H1 (cell line): Measurements from ENCODE around the gene RAP1A. TPM values are rescaled to one million over a fixed set of nuclear protein-coding genes. Genes with fewer than 3 reads are reported as not detected.

ENCODE experiments used
- JUND ChIP-seq: IDR thresholded peaks from 2 replicates; pipeline ENCODE4 v1.6.1; 2011; ENCODE audit warnings: mild to moderate bottlenecking, improper control_type of control experiment, low read length
- KDM4A ChIP-seq: IDR thresholded peaks from one replicate; pipeline ENCODE4 v1.7.1; 2012; ENCODE audit warnings: low read depth, mild to moderate bottlenecking, moderate library complexity, low read length, inconsistent platforms; ENCODE audit not compliant: severe bottlenecking
- POLR2A ChIP-seq, 2 experiments: IDR thresholded peaks; 1 replicate in 1 of 2; 2 replicates in 1 of 2; pipeline ENCODE4 v1.6.1; 2011; ENCODE audit warnings: low read depth in 2 of 2, low read length in 2 of 2, mild to moderate bottlenecking in 2 of 2; ENCODE audit errors: control extremely low read depth in 1 of 2
- RFX5 ChIP-seq: IDR thresholded peaks from 2 replicates; pipeline ENCODE4 v1.6.1; 2011; ENCODE audit warnings: low read depth, low read length, improper control_type of control experiment, borderline replicate concordance
- SAP30 ChIP-seq: fragments of 300-600 bp; sonication (generic); IDR thresholded peaks from 2 replicates; pipeline ENCODE4 v1.7.1; 2012; ENCODE audit warnings: low read length, moderate library complexity, mild to moderate bottlenecking, inconsistent platforms; ENCODE audit not compliant: insufficient read depth, insufficient replicate concordance
- SP4 ChIP-seq: IDR thresholded peaks from 2 replicates; pipeline ENCODE4 v1.6.1; 2012; ENCODE audit warnings: low read length, inconsistent platforms
- SUZ12 ChIP-seq: fragments of 200-600 bp; sonication (generic); IDR thresholded peaks from 2 replicates; pipeline ENCODE4 v1.6.1; 2012; ENCODE audit warnings: mild to moderate bottlenecking, inconsistent platforms, low read length, moderate library complexity, mixed read lengths
- TEAD4 ChIP-seq: IDR thresholded peaks from 2 replicates; pipeline ENCODE4 v1.6.1; 2012; ENCODE audit warnings: low read depth, low read length, inconsistent platforms, mixed read lengths
- polyA plus RNA-seq, 7 experiments: library from polyadenylated mRNA; depleted of rRNA in 3 of 7; stranded (reverse) in 5 of 7; unstranded in 2 of 7; fragments of >200 nt in 5 of 7; fragments of 200-250 nt in 2 of 7; gene quantifications; 1 replicate in 5 of 7; 2 replicates in 1 of 7; 4 replicates in 1 of 7; pipeline versions ENCODE4 v1.2.1 to v1.2.3, GENCODE V29; 2011 to 2013; ENCODE audit warnings: missing spikeins in 2 of 7, mixed read lengths in 2 of 7
- total RNA-seq: library from RNA; stranded (reverse); fragmentation: NEBNext Ultra II Directional; extraction: Animal tissue kit (Norgen Biotek cat#: 25700); gene quantifications from 2 replicates; pipeline ENCODE4 v1.2.1, GENCODE V29; 2021
- TF ChIP-seq, protein P1 (sequence below): IDR thresholded peaks from 2 replicates; pipeline ENCODE4 v1.6.1; 2012; ENCODE audit warnings: inconsistent platforms

Gene RAP1A
- total and polyA plus RNA-seq, 2 of the 8 experiments (the other 6 are each of a cell fraction or from before 2014, with no cell fraction given): 10.9 to 35.8 TPM

DNA sequence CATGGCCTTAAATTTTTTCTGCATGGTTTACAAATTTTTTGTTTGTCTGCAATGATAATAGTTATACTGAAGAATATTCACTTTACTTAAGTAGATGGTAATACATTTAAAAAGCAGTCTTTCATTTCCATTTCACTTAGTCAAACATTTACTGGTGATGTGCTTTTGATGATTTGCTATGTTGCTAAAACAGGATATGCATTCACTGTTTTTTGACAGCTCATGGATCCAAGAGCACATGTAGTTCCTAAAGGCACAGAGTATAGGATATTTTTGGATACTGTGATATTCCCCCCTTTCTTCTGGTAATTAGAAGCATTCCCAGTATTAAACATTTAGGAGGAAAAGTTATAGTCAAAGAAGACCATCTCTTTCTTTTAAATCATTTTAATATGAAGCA is 45.9 kb downstream of the RAP1A start (continued):
- TF ChIP-seq, protein P1, sequence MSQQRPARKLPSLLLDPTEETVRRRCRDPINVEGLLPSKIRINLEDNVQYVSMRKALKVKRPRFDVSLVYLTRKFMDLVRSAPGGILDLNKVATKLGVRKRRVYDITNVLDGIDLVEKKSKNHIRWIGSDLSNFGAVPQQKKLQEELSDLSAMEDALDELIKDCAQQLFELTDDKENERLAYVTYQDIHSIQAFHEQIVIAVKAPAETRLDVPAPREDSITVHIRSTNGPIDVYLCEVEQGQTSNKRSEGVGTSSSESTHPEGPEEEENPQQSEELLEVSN: no peak
- no peak for TF ChIP-seq TEAD4
- no peak for TF ChIP-seq KDM4A
- TF ChIP-seq RFX5: no peak
- no peak for TF ChIP-seq SUZ12
- no peak for TF ChIP-seq POLR2A (IDR thresholded peaks at IDR 0.05; ENCODE audit: control extremely low read depth in 1 of 2, low read depth in 2 of 2, low read length in 2 of 2)
- no peak for TF ChIP-seq SP4
- no peak for TF ChIP-seq SAP30
- no peak for TF ChIP-seq JUND
